Fibroblast of the aortic adventitia (primary cell): ENCODE results near the gene SLC35F1. TPM values are rescaled to one million over a fixed set of nuclear protein-coding genes. Genes with fewer than 3 reads are reported as not detected.

Experiments
- DNase-seq: peaks from one replicate; pipeline ENCODE4 v3.0.0-alpha.2; 2010; ENCODE audit warnings: low read depth
- H3K4me3 ChIP-seq: 2 replicates; pipeline ENCODE4 v1.5.1; 2011; ENCODE audit warnings: low read depth, mild to moderate bottlenecking, control low read depth, low read length, moderate library complexity
- total RNA-seq: library from RNA; depleted of rRNA; stranded (reverse); fragments of >200 nt; gene quantifications from 2 replicates; pipeline ENCODE4 v1.2.3, GENCODE V29; 2012; ENCODE audit warnings: low replicate concordance
- TF ChIP-seq, protein P1 (sequence below): IDR thresholded peaks from 2 replicates; pipeline ENCODE4 v1.5.1; 2011; ENCODE audit warnings: mild to moderate bottlenecking, low read length, control low read depth, inconsistent platforms; ENCODE audit not compliant: insufficient read depth

The SLC35F1 gene
- total RNA-seq, 1 donor: not detected

- no peak for DNase-seq
- TF ChIP-seq, protein P1, sequence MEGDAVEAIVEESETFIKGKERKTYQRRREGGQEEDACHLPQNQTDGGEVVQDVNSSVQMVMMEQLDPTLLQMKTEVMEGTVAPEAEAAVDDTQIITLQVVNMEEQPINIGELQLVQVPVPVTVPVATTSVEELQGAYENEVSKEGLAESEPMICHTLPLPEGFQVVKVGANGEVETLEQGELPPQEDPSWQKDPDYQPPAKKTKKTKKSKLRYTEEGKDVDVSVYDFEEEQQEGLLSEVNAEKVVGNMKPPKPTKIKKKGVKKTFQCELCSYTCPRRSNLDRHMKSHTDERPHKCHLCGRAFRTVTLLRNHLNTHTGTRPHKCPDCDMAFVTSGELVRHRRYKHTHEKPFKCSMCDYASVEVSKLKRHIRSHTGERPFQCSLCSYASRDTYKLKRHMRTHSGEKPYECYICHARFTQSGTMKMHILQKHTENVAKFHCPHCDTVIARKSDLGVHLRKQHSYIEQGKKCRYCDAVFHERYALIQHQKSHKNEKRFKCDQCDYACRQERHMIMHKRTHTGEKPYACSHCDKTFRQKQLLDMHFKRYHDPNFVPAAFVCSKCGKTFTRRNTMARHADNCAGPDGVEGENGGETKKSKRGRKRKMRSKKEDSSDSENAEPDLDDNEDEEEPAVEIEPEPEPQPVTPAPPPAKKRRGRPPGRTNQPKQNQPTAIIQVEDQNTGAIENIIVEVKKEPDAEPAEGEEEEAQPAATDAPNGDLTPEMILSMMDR: no peak
These were observed 295.5 kb downstream of the SLC35F1 start for GRCh38 chr6:118202517-118202916.

GRCh38 chr6:118203545-118203944, 296.5 kb downstream of the SLC35F1 start:
- no peak overlapping the region for H3K4me3 ChIP-seq
- TF ChIP-seq, protein P1: no peak
- DNase-seq: no peak

More at GRCh38 chr6:118202517-118202916, 295.5 kb downstream of the SLC35F1 start:
- H3K4me3 ChIP-seq: no peak overlapping the region

GRCh38 chr6:118206221-118206620, 299.2 kb downstream of the SLC35F1 start:
- no peak overlapping the region for H3K4me3 ChIP-seq
- no peak for DNase-seq
- TF ChIP-seq, protein P1: no peak

- TF ChIP-seq, protein P1: no peak
- no peak for DNase-seq
- no peak overlapping the region for H3K4me3 ChIP-seq
These were observed 300.9 kb downstream of the SLC35F1 start for GRCh38 chr6:118207947-118208346.

- H3K4me3 ChIP-seq: no peak overlapping the region
- no peak for DNase-seq
- TF ChIP-seq, protein P1: no peak
These were observed 305.5 kb downstream of the SLC35F1 start for GRCh38 chr6:118212451-118213173.

DNA sequence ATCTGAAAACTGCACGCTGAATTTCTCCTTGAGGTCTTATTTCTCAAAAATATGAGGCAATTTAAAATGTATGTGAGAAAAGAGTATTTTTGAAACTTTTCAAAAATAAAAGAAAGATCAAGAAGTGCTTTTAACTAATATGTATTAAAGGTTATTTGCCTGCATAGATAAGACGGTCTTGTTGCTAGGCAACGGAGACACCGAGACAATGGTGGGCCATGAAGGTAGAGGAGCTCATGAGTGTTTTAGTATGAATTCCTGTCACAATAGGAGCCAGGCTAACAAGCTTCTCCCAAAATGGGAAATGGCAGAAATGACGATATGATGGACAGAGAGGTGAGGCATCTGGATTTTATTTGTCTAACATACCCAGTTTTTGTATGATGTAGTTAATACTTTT, 308.2 kb downstream of the SLC35F1 start:
- no peak overlapping the region for H3K4me3 ChIP-seq
- TF ChIP-seq, protein P1: no peak
- no peak for DNase-seq

DNA sequence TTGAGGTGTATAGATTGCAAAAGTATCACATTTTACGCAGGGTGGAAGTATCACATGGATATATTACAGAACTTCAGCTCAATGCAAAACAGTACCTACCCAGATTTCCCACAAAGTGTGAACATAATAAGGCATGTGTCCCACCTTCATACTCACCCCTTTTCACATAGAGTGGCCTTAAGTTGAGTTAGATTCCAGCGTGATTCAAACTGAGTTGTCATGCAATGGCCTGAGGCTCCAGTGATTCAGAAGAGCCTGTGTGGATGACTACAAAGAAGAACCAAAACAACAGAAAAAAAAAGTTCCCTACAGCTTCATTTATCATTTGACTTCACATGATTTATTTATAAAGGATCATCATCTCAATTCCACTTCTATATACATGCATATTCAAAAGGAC, 309.7 kb downstream of the SLC35F1 start:
- DNase-seq: no peak
- no peak overlapping the region for H3K4me3 ChIP-seq
- TF ChIP-seq, protein P1: no peak
